Measurements from ENCODE around the gene CCL20.

Gene CCL20

GRCh38 chr2:227848146-227848545 is 34.5 kb downstream of the CCL20 start:
- H3K27me3 Mint-ChIP-seq (ENCODE audit: low read depth): peaks cover 4% of the 10 kb centered on the region
- no peak overlapping the region for H3K4me3 Mint-ChIP-seq
- no peaks in the 10 kb centered on the region for H3K9me3 Mint-ChIP-seq
- peak overlapping the region in 1 of 3 experiments; percentile 46 for H3K27ac Mint-ChIP-seq
- H3K4me1 Mint-ChIP-seq: peaks cover 2% of the 10 kb centered on the region
- H3K36me3 Mint-ChIP-seq (ENCODE audit: low read depth): no peaks in the 10 kb centered on the region
- no peak for TF ChIP-seq CTCF (IDR thresholded peaks at IDR 0.05; ENCODE audit: unreplicated experiment in 3 of 3)

- H3K9me3 Mint-ChIP-seq: no peaks in the 10 kb centered on the region
- no peak for TF ChIP-seq CTCF (IDR thresholded peaks at IDR 0.05; ENCODE audit: unreplicated experiment in 3 of 3)
Observed at GRCh38 chr2:227848586-227848985, 34.9 kb downstream of the CCL20 start.

GRCh38 chr2:227849906-227850305 is 36.3 kb downstream of the CCL20 start:
- TF ChIP-seq CTCF (IDR thresholded peaks at IDR 0.05; ENCODE audit: unreplicated experiment in 3 of 3): no peak

More at GRCh38 chr2:227848586-227848985, 34.9 kb downstream of the CCL20 start:
- Mint-ChIP-seq H3K36me3 (ENCODE audit: low read depth) (no peaks in the 10 kb centered on the region), H3K27ac (peak overlapping the region in 1 of 3 experiments; percentile 46), H3K4me1 (peaks cover 6% of the 10 kb centered on the region), H3K4me3 (no peak overlapping the region), H3K27me3 (ENCODE audit: low read depth) (peaks cover 4% of the 10 kb centered on the region)

GRCh38 chr2:227853204-227853629 is 39.6 kb downstream of the CCL20 start:
- Mint-ChIP-seq H3K9me3 (no peaks in the 10 kb centered on the region), H3K27ac (peak overlapping the region; percentile 41 to 88 (median 84))

More at GRCh38 chr2:227849906-227850305, 36.3 kb downstream of the CCL20 start:
- Mint-ChIP-seq H3K27ac (no peak overlapping the region), H3K4me3 (no peak overlapping the region), H3K27me3 (ENCODE audit: low read depth) (peaks cover 4% of the 10 kb centered on the region), H3K4me1 (peaks cover 10% of the 10 kb centered on the region), H3K9me3 (no peaks in the 10 kb centered on the region), H3K36me3 (ENCODE audit: low read depth) (no peaks in the 10 kb centered on the region)

GRCh38 chr2:227853765-227854271 is 40.2 kb downstream of the CCL20 start:
- no peak for TF ChIP-seq CTCF (IDR thresholded peaks at IDR 0.05; ENCODE audit: unreplicated experiment in 3 of 3)
- Mint-ChIP-seq H3K9me3 (no peaks in the 10 kb centered on the region), H3K36me3 (ENCODE audit: low read depth) (no peaks in the 10 kb centered on the region), H3K27me3 (ENCODE audit: low read depth) (peaks cover 4% of the 10 kb centered on the region), H3K4me3 (no peak overlapping the region), H3K27ac (peak overlapping the region; percentile 41 to 88 (median 84)), H3K4me1 (peaks cover 20% of the 10 kb centered on the region)

More at GRCh38 chr2:227853204-227853629, 39.6 kb downstream of the CCL20 start:
- H3K27me3 Mint-ChIP-seq (ENCODE audit: low read depth): peaks cover 4% of the 10 kb centered on the region
- H3K4me3 Mint-ChIP-seq: no peak overlapping the region
- H3K4me1 Mint-ChIP-seq: peaks cover 20% of the 10 kb centered on the region
- H3K36me3 Mint-ChIP-seq (ENCODE audit: low read depth): no peaks in the 10 kb centered on the region
- TF ChIP-seq CTCF (IDR thresholded peaks at IDR 0.05; ENCODE audit: unreplicated experiment in 3 of 3): no peak

- H3K36me3 Mint-ChIP-seq (ENCODE audit: low read depth): no peaks in the 10 kb centered on the region
- no peaks in the 10 kb centered on the region for H3K9me3 Mint-ChIP-seq
- peaks cover 22% of the 10 kb centered on the region for H3K4me1 Mint-ChIP-seq
- no peak overlapping the region for H3K4me3 Mint-ChIP-seq
- H3K27me3 Mint-ChIP-seq (ENCODE audit: low read depth): peaks cover 4% of the 10 kb centered on the region
- H3K27ac Mint-ChIP-seq: peak overlapping the region in 1 of 3 experiments; percentile 22
- TF ChIP-seq CTCF (IDR thresholded peaks at IDR 0.05; ENCODE audit: unreplicated experiment in 3 of 3): no peak
Observed at GRCh38 chr2:227855440-227855839, 41.8 kb downstream of the CCL20 start.

Measured in nephron (organoid).